Endothelial cell of umbilical vein (primary cell): ENCODE measurements around the gene HIVEP3.
A peak's percentile ranks its signal among the peaks of the same experiment; 100 is the strongest.

Source experiments
- MYC ChIP-seq: IDR thresholded peaks from one replicate; pipeline ENCODE4 v1.6.1; 2011; ENCODE audit warnings: mild to moderate bottlenecking, low read depth, low read length
- POLR2AphosphoS5 ChIP-seq: IDR thresholded peaks from 2 replicates; pipeline ENCODE4 v1.6.1; 2012; ENCODE audit warnings: low read depth, mild to moderate bottlenecking, control low read depth, low read length, moderate library complexity; ENCODE audit not compliant: insufficient read depth
- TF ChIP-seq, protein P1 (sequence below), 2 donors: IDR thresholded peaks; 1 replicate in 1 of 2; 2 replicates in 1 of 2; pipeline ENCODE4 v1.5.1; 2011; ENCODE audit warnings: low read length in 2 of 2, mild to moderate bottlenecking in 2 of 2, moderate library complexity in 2 of 2, control low read depth in 1 of 2, inconsistent platforms in 1 of 2, low read depth in 1 of 2; ENCODE audit not compliant: insufficient read depth in 1 of 2; ENCODE audit errors: extremely low read depth in 1 of 2

DNA sequence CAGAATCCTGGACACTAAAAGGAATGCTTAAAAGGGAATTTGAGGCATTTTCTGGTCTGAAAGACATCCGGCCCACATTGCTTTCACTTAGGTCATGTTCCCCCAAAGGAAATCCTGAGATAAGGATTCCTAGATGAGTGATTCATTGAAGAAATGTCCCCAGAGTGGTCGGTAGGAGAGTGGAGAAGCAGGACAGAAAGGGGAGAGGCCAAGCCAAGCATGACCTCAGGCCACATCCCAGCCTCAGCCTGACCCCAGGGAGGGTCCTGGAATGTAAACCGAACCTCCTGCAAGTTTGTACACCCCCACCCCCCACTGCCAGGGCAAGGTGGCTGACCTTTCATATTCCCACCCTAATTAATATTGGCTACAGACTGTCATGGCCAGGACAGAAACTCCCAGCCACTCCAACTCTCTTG, 16.6 kb downstream of the HIVEP3 start:
- TF ChIP-seq, protein P1, sequence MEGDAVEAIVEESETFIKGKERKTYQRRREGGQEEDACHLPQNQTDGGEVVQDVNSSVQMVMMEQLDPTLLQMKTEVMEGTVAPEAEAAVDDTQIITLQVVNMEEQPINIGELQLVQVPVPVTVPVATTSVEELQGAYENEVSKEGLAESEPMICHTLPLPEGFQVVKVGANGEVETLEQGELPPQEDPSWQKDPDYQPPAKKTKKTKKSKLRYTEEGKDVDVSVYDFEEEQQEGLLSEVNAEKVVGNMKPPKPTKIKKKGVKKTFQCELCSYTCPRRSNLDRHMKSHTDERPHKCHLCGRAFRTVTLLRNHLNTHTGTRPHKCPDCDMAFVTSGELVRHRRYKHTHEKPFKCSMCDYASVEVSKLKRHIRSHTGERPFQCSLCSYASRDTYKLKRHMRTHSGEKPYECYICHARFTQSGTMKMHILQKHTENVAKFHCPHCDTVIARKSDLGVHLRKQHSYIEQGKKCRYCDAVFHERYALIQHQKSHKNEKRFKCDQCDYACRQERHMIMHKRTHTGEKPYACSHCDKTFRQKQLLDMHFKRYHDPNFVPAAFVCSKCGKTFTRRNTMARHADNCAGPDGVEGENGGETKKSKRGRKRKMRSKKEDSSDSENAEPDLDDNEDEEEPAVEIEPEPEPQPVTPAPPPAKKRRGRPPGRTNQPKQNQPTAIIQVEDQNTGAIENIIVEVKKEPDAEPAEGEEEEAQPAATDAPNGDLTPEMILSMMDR (IDR thresholded peaks at IDR 0.05; ENCODE audit: extremely low read depth in 1 of 2, insufficient read depth in 1 of 2, low read depth in 1 of 2, low read length in 2 of 2), result no peak
- no peak for TF ChIP-seq MYC
- peak; percentile 86 for TF ChIP-seq POLR2AphosphoS5
